Parathyroid adenoma (tissue), 2 donors: ENCODE data around the gene TMEM201.
A peak's percentile ranks its signal among the peaks of the same experiment; 100 is the strongest.

Source experiments
- H2AFZ ChIP-seq: fragments of 300-600 bp; sonication (generic); one replicate; pipeline ENCODE4 v1.7.0; 2017; ENCODE audit warnings: antibody characterized with exemption, mild to moderate bottlenecking
- H3K27ac ChIP-seq: fragments of 300-600 bp; sonication (generic); one replicate; pipeline ENCODE4 v1.7.0; 2017
- H3K27me3 ChIP-seq: fragments of 300-600 bp; sonication (generic); one replicate; pipeline ENCODE4 v1.7.0; 2017; ENCODE audit warnings: low read length; ENCODE audit not compliant: control insufficient read depth, insufficient read depth
- H3K36me3 ChIP-seq: fragments of 300-600 bp; sonication (generic); one replicate; pipeline ENCODE4 v1.7.0; 2017; ENCODE audit warnings: low read length; ENCODE audit not compliant: control insufficient read depth, insufficient read depth
- H3K4me1 ChIP-seq: fragments of 300-600 bp; sonication (generic); one replicate; pipeline ENCODE4 v1.7.0; 2017; ENCODE audit warnings: control low read depth
- H3K4me2 ChIP-seq: fragments of 300-600 bp; sonication (generic); one replicate; pipeline ENCODE4 v1.7.0; 2017; ENCODE audit warnings: low read length
- H3K4me3 ChIP-seq: fragments of 300-600 bp; sonication (generic); one replicate; pipeline ENCODE4 v1.7.0; 2017; ENCODE audit warnings: low read depth, low read length
- H3K79me2 ChIP-seq: fragments of 300-600 bp; sonication (generic); one replicate; pipeline ENCODE4 v1.7.0; 2017; ENCODE audit warnings: control low read depth
- H3K9ac ChIP-seq: fragments of 300-600 bp; sonication (generic); one replicate; pipeline ENCODE4 v1.7.0; 2017; ENCODE audit warnings: mild to moderate bottlenecking
- H3K9me3 ChIP-seq: fragments of 300-600 bp; sonication (generic); one replicate; pipeline ENCODE4 v1.7.0; 2017; ENCODE audit warnings: low read length; ENCODE audit not compliant: control insufficient read depth
- TF ChIP-seq, protein P1 (sequence below): fragments of 300-600 bp; sonication (generic); IDR thresholded peaks from one replicate; pipeline ENCODE4 v1.7.0; 2017; ENCODE audit warnings: antibody characterized with exemption, mild to moderate bottlenecking
- donor health status: primary hyperparathyroidism.

The TMEM201 gene

GRCh38 chr1:9544926-9545325 lies 43.8 kb upstream of the TMEM201 start:
- H3K4me1 ChIP-seq = peaks cover 5% of the 10 kb centered on the region
- H3K4me3 ChIP-seq = no peak overlapping the region
- no peak overlapping the region for H3K27ac ChIP-seq
- H3K79me2 ChIP-seq = peaks cover 8% of the 10 kb centered on the region
- H3K4me2 ChIP-seq = no peak overlapping the region
- H3K9me3 ChIP-seq = no peaks in the 10 kb centered on the region
- no peaks in the 10 kb centered on the region for H3K36me3 ChIP-seq
- H3K27me3 ChIP-seq = no peaks in the 10 kb centered on the region
- H2AFZ ChIP-seq = no peak overlapping the region
- H3K9ac ChIP-seq = no peak overlapping the region
- TF ChIP-seq, protein P1, sequence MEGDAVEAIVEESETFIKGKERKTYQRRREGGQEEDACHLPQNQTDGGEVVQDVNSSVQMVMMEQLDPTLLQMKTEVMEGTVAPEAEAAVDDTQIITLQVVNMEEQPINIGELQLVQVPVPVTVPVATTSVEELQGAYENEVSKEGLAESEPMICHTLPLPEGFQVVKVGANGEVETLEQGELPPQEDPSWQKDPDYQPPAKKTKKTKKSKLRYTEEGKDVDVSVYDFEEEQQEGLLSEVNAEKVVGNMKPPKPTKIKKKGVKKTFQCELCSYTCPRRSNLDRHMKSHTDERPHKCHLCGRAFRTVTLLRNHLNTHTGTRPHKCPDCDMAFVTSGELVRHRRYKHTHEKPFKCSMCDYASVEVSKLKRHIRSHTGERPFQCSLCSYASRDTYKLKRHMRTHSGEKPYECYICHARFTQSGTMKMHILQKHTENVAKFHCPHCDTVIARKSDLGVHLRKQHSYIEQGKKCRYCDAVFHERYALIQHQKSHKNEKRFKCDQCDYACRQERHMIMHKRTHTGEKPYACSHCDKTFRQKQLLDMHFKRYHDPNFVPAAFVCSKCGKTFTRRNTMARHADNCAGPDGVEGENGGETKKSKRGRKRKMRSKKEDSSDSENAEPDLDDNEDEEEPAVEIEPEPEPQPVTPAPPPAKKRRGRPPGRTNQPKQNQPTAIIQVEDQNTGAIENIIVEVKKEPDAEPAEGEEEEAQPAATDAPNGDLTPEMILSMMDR = no peak

DNA sequence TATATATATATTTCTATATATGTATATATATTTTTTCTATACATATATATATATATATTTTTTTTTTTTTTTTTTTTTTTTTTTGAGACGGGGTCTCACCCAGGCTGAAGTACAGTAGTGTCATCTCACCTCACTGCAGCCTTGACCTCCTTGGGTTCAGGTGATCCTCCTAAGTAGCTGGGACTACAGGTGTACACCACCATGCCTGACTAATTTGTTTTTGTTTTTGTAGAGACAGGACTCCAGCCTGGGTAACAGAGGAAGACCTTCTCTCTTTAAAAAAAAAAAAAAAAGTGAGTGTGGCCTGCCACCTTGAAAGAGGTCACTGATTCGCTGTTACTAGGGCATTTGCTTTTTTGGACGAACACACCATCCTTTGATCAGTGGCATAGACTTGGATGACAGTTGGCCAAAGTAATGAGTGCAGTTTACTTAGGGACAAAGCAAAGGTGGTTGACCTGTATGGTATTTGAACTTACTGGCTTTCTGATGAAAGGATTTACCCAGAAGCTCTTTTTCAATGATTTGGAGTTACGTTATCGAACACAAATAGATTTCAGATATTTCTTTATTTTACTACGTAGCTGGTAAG lies 38.7 kb upstream of the TMEM201 start:
- no peaks in the 10 kb centered on the region for H3K36me3 ChIP-seq
- no peaks in the 10 kb centered on the region for H3K27me3 ChIP-seq
- H3K4me2 ChIP-seq = no peak overlapping the region
- H3K27ac ChIP-seq = no peak overlapping the region
- no peak overlapping the region for H2AFZ ChIP-seq
- no peak overlapping the region for H3K9ac ChIP-seq
- no peak overlapping the region for H3K4me3 ChIP-seq
- H3K4me1 ChIP-seq = peaks cover 15% of the 10 kb centered on the region
- H3K9me3 ChIP-seq = no peaks in the 10 kb centered on the region
- TF ChIP-seq, protein P1 = no peak
- H3K79me2 ChIP-seq = no peaks in the 10 kb centered on the region

- H3K27ac ChIP-seq = peak overlapping the region; percentile 76
Observed at GRCh38 chr1:9551984-9552383, 36.7 kb upstream of the TMEM201 start.

GRCh38 chr1:9553736-9554144 lies 35.0 kb upstream of the TMEM201 start:
- Histone ChIP-seq H3K27ac (no peak overlapping the region), H3K4me1 (peaks cover 13% of the 10 kb centered on the region), H3K36me3 (no peaks in the 10 kb centered on the region), H3K27me3 (no peaks in the 10 kb centered on the region), H2AFZ (no peak overlapping the region), H3K4me3 (no peak overlapping the region), H3K4me2 (no peak overlapping the region), H3K79me2 (peaks cover 3% of the 10 kb centered on the region), H3K9ac (no peak overlapping the region), H3K9me3 (no peaks in the 10 kb centered on the region)
- TF ChIP-seq, protein P1 = no peak

More at GRCh38 chr1:9551984-9552383, 36.7 kb upstream of the TMEM201 start:
- Histone ChIP-seq H3K4me1 (peaks cover 15% of the 10 kb centered on the region), H3K27me3 (no peaks in the 10 kb centered on the region), H3K4me3 (peak overlapping the region; percentile 33), H3K9me3 (no peaks in the 10 kb centered on the region), H3K9ac (no peak overlapping the region), H2AFZ (peak overlapping the region; percentile 28), H3K79me2 (peaks cover 3% of the 10 kb centered on the region), H3K4me2 (peak overlapping the region; percentile 58), H3K36me3 (no peaks in the 10 kb centered on the region)
- TF ChIP-seq, protein P1 = no peak

DNA sequence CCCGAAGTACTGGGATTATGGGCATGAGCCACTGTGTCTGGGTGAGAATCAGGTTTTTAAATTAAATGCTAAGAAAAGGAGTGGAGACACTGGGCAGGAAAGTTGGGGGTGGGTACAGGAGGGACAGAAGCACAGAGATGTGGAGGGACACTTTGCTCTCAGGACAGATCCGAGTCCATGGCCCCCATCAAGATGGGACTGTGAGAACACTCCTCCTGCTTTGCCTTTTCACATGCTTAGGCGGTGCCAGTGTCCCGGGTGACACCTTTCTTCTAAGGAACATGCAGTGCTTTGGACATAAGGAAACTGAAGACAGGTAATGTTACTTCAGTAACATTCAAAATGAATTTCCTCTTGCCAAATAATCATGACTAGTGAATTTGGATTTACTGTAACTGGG lies 32.8 kb upstream of the TMEM201 start:
- H3K4me3 ChIP-seq = no peak overlapping the region
- H2AFZ ChIP-seq = no peak overlapping the region
- no peaks in the 10 kb centered on the region for H3K9me3 ChIP-seq
- peaks cover 10% of the 10 kb centered on the region for H3K4me1 ChIP-seq
- H3K4me2 ChIP-seq = no peak overlapping the region
- no peak overlapping the region for H3K27ac ChIP-seq
- no peaks in the 10 kb centered on the region for H3K27me3 ChIP-seq
- no peaks in the 10 kb centered on the region for H3K36me3 ChIP-seq
- TF ChIP-seq, protein P1 = no peak
- H3K9ac ChIP-seq = no peak overlapping the region
- peaks cover 3% of the 10 kb centered on the region for H3K79me2 ChIP-seq
